Measurements from ENCODE around the gene TLR7.

TLR7 gene

GRCh38 chrX:12930150-12930549 is 63.3 kb downstream of the TLR7 start:
- no peak for DNase-seq (ENCODE audit: low spot score)

GRCh38 chrX:12932244-12932643 is 65.4 kb downstream of the TLR7 start:
- no peak for DNase-seq (ENCODE audit: low spot score)

- no peak for DNase-seq (ENCODE audit: low spot score)
Observed at GRCh38 chrX:12934850-12935249, 68.0 kb downstream of the TLR7 start.

GRCh38 chrX:12936947-12937346 is 70.1 kb downstream of the TLR7 start:
- no peak for DNase-seq (ENCODE audit: low spot score)

All from ecto neural progenitor cell (in vitro differentiated cells).